ACHN (cell line): ENCODE data around the gene ARHGEF26.

Experiments used
- DNase-seq: peaks from one replicate; pipeline ENCODE4 v3.0.0-alpha.2; 2015
- in situ Hi-C: cut with HindIII; loops from 2 replicates; pipeline ENCODE4 v1.10.0; 2017; ENCODE audit warnings: low sequenced_read_pairs, low pct_ligation_motif_present, low pct_unique_long_range_greater_than_20kb

The ARHGEF26 gene

DNA sequence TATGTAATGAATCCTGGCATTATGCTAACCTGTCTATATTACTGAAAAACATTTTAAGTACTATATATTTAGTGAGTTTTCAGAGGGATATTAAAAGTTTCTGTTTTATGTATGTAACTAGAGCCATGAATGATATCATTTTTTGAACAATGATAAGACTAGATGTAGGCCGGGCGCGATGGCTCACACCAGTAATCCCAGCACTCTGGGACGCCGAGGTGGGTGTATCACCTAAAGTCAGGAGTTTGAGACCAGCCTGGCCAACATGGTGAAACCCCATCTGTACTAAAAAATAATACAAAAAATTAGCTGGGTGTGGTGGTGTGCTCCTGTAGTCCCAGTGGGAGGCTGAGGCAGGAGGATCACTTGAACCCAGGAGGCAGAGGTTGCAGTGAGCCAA lies 169.0 kb downstream of the ARHGEF26 start:
- in situ Hi-C loops, result no loop called here
- DNase-seq, result no peak

- in situ Hi-C loops, result no loop called here
- no peak for DNase-seq
These were observed 172.8 kb downstream of the ARHGEF26 start for GRCh38 chr3:154294016-154294415.

DNA sequence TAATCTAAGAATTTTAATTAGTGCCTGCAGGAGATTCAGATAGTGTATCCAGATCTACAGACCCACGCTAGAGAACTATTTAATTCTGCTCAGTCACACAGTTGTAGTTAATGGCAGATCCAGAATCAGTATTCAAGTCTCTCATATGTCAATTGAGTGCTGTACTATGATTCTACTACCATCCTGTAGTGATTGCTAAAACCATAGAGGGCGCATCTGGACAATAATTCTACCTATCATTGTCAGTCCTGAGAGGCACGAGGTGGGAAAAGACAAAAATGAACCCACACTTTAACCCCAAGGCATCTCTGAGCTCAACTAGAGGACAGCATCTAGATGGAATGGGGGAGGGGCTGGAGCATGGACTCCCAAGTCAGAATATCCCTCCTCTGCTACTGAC lies 180.4 kb downstream of the ARHGEF26 start:
- in situ Hi-C loops, result no loop called here
- no peak for DNase-seq

- in situ Hi-C loops, result no loop called here
- DNase-seq, result no peak
These were observed 183.1 kb downstream of the ARHGEF26 start for GRCh38 chr3:154304116-154304786.

- in situ Hi-C loops, result no loop called here
- DNase-seq, result no peak
These were observed 183.7 kb downstream of the ARHGEF26 start for GRCh38 chr3:154304936-154305335.

DNA sequence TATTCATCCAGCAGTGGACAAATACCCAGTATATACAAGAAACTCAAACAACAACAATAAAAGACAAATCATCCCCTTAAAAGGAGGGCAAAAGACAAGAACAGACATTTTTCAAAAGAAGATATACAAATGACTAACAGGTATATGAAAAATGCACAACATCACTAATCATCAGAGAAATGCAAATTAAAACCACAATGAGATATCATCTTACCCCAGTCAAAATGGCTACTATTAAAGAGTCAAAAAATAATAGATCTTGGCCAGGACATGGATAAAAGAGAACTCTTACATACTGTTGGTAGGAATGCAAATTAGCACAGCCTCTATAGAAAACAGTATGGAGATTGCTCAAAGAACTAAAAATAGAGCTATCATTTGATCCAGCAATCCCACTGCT lies 186.2 kb downstream of the ARHGEF26 start:
- in situ Hi-C loops, result no loop called here
- DNase-seq, result no peak
